NCI-H526 (cell line): ENCODE results near the gene ZSCAN5A.
A peak's percentile ranks its signal among the peaks of the same experiment; 100 is the strongest.
"Not testable (repeated sequence)": the region's sequence is repeated elsewhere in the genome, so short reads cannot be mapped to it uniquely, and the experiment has no call there.

Experiments used
- DNase-seq, 2 experiments: peaks; one replicate each; lab custom pipeline; 2025; lab: John Stamatoyannopoulos, UW

ZSCAN5A gene

DNA sequence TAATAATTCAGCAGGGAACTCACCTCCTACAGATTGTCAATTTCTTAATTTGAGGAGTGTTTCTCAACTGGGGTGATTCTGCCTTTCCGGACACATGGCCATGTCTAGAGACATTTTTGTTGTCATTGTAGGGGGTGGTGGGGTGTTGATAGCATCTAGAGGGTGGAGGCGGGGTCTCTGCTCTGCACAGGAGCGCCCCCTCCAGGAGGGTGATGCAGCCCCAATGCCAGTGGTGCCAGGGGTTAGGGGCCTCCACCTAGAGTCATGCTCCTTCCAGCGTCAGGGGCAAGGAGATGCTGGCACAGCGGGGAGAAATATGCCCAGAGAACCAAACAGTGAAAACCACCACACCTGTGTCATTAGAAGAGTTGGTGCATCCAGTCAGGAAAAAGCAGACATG is 107.1 kb downstream of the ZSCAN5A start:
- not testable (repeated sequence) for DNase-seq

GRCh38 chr19:56201973-56202372 is 112.7 kb downstream of the ZSCAN5A start, which contains the start of gene ZSCAN5C:
Gene ZSCAN5C (plus strand): TSS chr19:56202273. CDS start chr19:56205914, 3,641 bp downstream.
- no peak for DNase-seq

DNA sequence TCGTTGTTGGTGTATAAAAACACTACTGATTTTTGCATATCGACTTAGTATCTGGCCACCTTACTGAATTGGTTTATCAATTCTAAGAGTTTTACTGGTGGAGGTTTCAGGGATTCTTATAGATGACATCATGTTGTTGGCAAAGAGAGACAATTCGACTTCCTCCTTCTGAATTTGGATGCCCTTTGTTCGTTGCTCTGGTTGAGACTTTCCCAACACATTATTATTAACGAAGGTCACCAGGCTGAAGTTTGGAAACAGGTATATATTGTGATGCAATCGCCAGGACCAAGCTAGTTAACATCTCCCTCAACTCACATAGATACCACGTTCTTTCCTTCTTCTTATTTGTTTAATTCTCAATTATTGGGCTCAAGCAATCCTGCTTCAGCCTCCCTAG is 115.0 kb downstream of the ZSCAN5A start:
- DNase-seq = no peak

DNA sequence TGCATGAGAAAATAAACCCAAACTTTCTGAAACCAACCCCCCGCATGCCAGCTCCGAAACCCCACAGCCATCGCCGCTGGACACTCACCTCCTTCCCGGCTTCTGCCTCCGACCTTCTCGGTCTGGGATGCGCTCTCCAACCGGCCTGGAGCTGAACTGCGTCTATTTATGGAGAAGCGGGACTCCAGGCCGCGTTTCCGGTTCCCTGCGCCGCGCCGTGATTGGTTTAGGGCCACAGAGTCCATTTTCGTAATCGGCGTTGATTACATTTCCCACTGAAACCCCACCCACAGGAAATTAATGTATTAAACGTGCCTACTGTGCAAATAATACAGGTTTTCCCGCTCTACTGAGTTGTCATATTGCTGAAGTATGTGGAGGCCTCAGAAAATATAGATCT is 117.0 kb downstream of the ZSCAN5A start, which contains the start of gene ZSCAN5B:
Gene ZSCAN5B, minus strand, starts transcription at position 138 of the 400 bp plus-strand sequence. CDS start 4,731 bp downstream, outside the sequence.
- not testable (repeated sequence) for DNase-seq

- no peak for DNase-seq
These were observed 120.5 kb downstream of the ZSCAN5A start for GRCh38 chr19:56193981-56194640.

DNA sequence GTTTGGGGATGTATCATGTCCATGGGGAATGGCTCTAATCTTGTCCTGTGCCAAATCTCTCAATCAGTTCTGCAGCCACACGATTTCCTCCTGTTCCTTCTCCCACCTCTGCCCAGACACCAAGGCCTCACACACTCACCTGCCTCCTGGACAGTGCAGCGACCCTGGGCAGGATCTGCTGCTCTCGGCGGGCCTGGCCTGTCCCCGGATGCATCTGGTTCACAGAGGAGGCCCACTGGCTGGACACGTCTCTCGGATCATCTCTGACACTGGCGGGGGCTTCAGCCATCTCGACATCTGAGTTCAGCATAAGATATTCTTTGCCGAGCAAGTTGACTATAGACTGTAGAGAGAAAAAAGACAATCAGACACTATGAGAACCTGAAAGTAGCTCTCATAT is 122.9 kb downstream of the ZSCAN5A start:
- DNase-seq = no peak

DNA sequence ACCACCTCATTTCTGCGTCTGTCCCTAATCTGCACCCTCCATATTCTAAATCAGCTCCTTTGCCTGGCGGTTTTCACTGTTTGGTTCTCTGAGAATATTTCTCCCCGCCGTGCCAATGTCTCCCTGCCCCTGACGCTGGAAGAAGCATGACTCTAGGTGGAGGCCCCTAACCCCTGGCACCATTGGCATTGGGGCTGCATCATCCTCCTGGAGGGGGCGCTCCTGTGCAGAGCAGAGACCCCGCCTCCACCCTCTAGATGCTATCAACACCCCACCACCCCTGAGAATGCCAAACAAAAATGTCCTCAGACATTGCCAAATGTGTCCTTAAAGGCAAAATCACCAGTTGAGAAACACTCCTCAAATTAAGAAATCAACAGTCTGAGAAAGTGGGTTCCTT is 123.5 kb downstream of the ZSCAN5A start:
- DNase-seq = no peak

DNA sequence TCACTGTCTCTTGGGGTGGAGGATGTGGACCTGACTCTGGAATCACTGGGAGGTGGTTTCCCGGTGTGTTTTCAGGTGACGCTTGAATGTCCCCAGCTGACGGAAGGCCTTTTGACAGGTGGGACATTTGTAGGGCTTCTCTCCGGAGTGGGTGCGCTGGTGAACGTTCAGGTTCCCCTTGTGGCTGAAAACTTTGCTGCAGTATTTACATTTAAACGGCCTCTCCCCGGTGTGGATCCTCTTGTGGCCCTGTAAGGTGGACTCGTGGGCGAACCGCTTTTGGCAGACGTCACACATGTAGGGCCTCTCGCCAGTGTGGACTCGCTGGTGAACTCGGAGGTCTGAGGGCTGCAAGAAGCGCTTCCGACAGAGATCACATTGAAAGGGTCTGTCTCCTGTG is 124.9 kb downstream of the ZSCAN5A start:
- no peak for DNase-seq

GRCh38 chr19:56177564-56178243 is 136.9 kb downstream of the ZSCAN5A start:
- DNase-seq = no peak

- peak; percentile 11 to 50 for DNase-seq
These were observed 137.8 kb downstream of the ZSCAN5A start for GRCh38 chr19:56176881-56177280.

GRCh38 chr19:56176310-56176709 is 138.3 kb downstream of the ZSCAN5A start:
- not testable (repeated sequence) for DNase-seq

DNA sequence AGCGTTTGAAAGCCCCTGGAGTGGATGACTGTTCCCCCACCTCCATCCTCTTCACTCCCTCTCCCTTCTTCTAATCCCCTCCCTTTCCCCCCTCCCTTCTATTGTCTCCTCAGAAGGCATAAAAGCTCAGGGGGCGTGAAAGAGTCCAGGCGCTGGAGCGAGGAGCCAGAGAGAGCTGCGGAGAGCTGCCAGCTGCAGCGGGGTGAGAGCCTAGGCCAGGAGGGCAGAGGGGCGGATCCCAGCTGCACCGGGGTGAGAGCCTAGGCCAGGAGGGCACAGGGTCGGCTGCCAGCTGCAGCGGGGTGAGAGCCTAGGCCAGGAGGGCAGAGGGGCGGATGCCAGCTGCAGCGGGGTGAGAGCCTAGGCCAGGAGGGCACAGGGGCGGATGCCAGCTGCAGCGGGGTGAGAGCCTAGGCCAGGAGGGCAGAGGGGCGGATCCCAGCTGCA is 138.8 kb downstream of the ZSCAN5A start, which contains the start of gene GALP:
Gene GALP, plus strand, starts transcription at position 148 of the 447 bp plus-strand sequence. CDS start 1,101 bp downstream, outside the sequence.
- DNase-seq = not testable (repeated sequence)

GRCh38 chr19:56174550-56174949 is 140.1 kb downstream of the ZSCAN5A start:
- peak in 1 of 2 experiments; percentile 12 for DNase-seq

GRCh38 chr19:56174086-56174485 is 140.6 kb downstream of the ZSCAN5A start:
- no peak for DNase-seq
